HG03135 (cell line): ENCODE results near the gene G0S2.

Source experiments
- ATAC-seq: cut with Tn5 transposase; IDR thresholded peaks from one replicate; pipeline ENCODE4 v1.9.1; 2021; ENCODE audit warnings: mild to moderate bottlenecking, moderate library complexity; ENCODE audit not compliant: unreplicated experiment

Gene G0S2

GRCh38 chr1:209674957-209675564 is at the start of gene G0S2:
G0S2 (plus strand) TSS chr1:209675412; CDS start chr1:209675685, 273 bp downstream.
- no peak for ATAC-seq

DNA sequence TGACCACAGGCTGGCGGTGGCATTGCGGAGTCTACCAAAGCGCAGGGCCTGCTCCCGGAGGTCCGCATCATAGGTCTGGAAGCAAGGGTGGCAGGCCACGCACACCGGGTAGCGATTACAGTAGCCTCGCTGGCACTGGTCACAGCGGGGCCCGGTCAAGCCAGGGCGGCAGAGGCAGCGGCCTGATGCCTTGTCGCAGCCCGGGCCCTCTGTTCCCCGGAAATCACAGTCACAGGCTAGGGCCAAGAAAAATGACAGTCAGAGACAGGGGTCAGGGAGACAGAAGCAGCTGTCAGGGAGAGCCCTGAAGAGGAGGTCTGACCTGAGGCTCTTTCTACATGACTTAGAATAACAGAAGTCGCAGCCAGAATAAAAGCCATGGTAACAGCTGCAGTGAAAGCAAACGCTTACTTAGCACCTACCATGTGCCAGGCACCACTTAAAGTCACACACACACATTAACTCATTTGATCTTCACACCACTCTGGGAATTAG is 49.4 kb upstream of the G0S2 start:
- no peak for ATAC-seq

GRCh38 chr1:209626346-209627026 is 48.7 kb upstream of the G0S2 start:
- ATAC-seq = no peak

DNA sequence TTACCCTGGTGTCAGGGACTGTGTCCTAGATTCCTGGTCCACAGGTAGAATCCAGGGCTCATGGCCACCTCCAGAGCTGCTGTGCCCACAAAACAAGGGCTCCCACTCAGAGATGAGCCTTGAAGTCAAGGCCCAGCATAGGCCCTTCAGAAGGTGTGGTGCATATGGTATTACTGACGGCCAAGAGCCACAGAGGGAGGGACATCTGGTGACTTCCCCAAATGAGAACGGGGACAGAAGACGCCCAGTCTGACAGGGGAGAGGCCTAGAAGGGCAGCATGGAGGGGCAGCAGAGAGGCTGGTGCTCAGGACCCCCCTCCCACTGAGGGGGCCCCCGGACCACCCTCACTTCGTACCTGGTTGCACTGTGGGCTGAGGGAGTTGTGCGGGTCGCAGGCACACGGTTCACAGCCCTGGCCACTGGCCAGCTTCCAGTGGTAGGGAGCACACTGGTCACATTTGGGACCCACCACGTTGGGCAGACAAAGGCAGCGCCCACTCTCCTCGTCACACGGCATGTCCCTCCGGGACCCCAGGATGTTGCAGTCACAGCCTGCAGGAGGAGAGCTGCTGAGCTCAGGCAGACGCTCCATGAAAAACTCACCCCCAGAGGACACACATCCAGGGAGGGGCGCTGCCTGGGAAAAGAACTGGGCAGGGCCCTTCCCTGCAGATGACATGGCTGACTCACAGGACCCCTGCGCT is 48.0 kb upstream of the G0S2 start:
- ATAC-seq = peak; percentile 24

- peak; percentile 81 for ATAC-seq
Observed at GRCh38 chr1:209627732-209628196, 47.4 kb upstream of the G0S2 start.

DNA sequence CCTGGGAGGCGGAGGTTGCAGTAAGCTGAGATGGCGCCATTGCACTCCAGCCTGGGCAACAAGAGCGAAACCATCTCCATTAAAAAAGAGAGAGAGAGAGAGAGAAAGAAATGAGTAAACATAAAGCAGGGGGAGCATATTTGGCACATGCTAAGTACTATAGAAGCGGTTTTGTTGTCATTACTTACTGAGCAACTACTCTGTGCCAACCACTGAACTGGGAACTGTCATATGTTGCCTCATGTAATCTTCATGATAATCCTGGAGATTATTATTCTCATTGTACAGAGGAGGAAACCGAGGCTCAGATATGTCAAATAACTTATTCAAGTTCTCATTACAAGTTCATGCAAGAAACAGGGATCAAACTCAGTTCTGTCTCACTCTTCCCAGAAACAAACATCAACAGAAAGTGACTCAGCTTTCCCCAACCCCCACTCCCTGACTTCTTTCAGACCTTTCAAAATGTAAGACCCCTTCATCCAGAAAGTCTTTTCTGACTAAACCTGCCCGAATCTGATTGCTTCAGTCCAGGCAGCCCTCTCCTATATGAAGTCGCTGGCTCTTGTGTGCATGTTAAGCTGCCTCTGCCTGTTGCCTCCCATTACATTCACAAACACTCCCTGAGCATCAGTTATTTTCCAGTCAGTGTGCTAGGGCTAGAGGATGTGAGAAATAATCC is 46.5 kb upstream of the G0S2 start:
- no peak for ATAC-seq

DNA sequence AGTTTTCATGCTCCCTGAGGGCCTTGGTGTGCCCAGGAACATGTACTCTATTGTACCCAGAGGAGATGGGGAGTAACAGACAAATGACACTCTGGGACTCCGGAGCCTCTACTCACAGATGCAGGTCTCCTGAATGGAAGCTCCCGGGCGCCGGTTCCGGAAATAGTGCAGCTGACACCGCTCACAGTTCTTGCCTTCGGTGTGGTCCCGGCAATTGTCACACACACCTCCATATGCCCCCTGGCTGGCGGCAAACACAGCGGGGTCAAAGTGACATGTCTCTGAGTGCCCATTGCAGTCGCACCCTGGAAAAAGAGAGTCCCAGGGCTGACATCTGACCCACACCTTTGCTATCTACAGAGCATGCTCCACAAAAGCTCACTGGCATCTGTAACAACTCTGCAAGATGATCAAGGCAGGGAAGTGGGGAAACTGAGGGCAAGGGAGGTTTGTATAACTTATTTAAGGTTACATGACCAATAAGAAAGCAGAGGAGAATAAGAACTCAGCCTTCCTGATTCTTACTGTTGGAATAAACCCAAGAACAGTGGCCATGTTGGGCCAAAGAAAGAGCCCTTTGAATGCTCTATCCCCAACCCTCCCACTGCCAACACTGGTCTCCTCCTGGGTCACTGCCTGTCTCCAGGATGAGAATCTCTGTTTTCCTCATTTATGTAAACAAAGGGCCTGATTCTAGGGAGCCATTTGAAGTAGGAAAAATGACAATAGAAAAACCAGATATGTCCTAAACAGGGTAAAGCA is 45.4 kb upstream of the G0S2 start:
- no peak for ATAC-seq

- no peak for ATAC-seq
Observed at GRCh38 chr1:209630383-209631225, 44.6 kb upstream of the G0S2 start.

DNA sequence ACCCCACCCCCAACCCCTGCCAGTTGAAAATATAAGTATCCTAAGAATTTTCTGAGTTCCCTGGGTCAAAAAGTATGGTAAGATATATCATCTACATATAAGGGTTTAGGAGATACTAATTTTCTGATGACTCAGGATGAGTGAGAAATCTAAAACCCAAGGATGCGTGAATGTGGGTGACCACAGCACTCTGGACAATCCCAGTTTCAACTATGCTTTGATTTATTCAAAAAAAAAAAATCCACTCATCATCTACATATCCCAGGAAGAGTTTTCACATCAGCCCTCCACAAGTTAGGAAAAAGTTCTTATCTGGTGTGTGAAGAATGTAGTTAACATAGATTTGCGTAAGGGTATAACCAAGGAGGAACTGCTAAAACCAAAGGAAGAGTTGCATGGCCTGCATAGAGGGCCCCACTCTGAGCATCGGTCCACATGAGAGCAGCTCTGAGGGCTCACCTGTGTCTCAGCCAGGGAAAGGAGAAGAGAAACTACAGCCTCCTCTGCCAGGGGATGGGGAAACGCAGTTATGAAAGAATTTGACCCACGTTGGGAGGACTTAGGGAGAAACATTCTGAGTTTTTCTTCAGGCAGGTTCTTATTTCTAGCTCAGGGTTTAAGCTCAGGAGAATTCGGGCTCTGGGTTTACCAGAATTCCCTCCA is 41.7 kb upstream of the G0S2 start:
- no peak for ATAC-seq

GRCh38 chr1:209634005-209634737 is 41.0 kb upstream of the G0S2 start:
- no peak for ATAC-seq

DNA sequence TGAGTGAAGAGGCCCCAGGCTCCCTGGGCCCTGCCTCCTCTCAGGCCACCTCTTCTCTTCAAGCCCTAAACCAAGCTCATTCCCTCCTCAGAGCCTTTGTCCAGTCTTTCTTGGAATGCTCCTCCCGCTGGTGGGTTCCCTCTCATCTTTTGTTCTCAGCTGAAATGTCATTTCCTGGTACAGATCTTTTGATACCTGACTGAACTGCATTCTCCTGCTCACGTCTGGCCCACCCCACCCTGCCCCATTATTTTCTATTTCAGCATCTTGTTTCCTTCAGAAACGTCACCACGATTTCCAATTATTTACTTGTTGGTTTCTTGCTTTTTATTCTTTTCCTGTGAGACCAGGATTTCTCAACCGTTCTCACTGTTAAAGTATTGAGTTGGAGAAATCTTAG is 39.4 kb upstream of the G0S2 start:
- no peak for ATAC-seq

GRCh38 chr1:209641832-209642172 is 33.4 kb upstream of the G0S2 start:
- ATAC-seq = no peak

DNA sequence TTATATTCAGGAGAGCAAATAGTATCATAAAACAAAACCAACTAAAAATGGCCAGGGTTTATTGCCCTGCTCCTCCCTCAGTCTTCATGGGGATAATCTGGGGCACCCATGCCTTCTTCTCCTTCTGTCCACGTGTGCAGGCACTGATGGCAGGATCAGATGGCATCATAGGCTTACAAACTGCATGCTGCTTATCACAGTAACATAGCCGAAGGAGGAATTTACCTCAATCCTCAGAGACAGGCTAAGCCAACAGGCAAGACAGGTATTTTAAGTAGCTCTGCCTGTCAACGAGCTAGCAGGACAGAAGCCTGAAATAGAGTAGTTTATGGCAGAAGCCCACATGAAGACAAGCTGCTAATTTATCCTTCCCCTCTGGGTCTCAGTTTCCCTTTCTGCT is 32.4 kb upstream of the G0S2 start:
- no peak for ATAC-seq

- no peak for ATAC-seq
Observed at GRCh38 chr1:209643285-209644020, 31.8 kb upstream of the G0S2 start.

DNA sequence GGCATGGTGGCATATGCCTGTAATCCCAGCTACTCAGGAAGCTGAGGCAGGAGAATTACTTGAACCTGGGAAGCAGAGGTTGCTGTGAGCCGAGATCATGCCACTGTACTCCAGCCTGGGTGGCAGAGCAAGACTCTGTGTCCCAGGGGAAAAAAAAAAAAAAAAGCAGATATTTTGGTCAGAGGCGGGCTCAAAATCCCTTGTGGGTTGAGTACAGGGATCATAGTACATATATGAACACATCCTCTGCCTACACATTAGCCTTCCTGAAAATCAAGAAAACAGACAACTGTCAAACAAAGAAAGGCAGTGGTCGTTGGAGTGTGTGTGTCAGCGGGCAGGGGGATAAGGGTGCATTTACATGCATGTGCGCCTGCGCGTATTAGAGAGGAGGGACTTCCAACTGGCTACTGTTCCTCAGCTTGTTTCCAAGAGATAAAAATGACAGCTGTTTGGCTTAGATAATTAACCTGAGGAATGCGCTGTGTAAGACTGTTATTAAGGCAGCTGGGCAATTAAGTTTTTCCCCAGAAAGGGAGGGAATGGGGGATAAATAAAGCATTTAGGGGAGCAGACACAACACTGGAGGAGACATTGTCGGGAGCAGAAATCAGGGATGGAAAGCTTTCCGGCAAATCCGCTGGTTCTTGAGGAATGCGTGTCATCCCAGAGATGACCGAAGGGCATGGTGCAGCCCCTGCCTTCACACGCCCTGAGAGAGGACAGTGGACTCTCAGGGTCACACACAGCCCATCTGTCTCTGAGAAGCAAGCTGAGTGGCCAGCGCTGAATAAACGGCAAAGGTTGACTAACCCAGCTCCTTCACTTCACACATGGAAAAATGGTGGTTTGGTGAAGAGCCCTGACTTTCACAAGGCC is 29.4 kb upstream of the G0S2 start:
- ATAC-seq = no peak

GRCh38 chr1:209646558-209646957 is 28.7 kb upstream of the G0S2 start:
- ATAC-seq = no peak

GRCh38 chr1:209647156-209647555 is 28.1 kb upstream of the G0S2 start:
- no peak for ATAC-seq
